Kidney epithelial cell (primary cell): Measurements from ENCODE around the gene CDH13. TPM values are rescaled to one million over a fixed set of nuclear protein-coding genes. Genes with fewer than 3 reads are reported as not detected.
A peak's percentile ranks its signal among the peaks of the same experiment; 100 is the strongest.

Experiments
- DNase-seq: peaks from one replicate; pipeline ENCODE4 v3.0.0-alpha.2; 2010; ENCODE audit warnings: low read depth
- H3K27me3 ChIP-seq: 2 replicates; pipeline ENCODE4 v1.6.0; 2011; ENCODE audit warnings: low read length; ENCODE audit not compliant: control insufficient read depth, insufficient read depth
- H3K36me3 ChIP-seq: 2 replicates; pipeline ENCODE4 v1.5.1; 2011; ENCODE audit warnings: low read length; ENCODE audit not compliant: control insufficient read depth, insufficient read depth
- H3K4me3 ChIP-seq: 2 replicates; pipeline ENCODE4 v1.5.1; 2011; ENCODE audit warnings: low read depth, mild to moderate bottlenecking, control low read depth, low read length
- total RNA-seq: library from RNA; depleted of rRNA; stranded (reverse); fragments of >200 nt; gene quantifications from 2 replicates; pipeline ENCODE4 v1.2.3, GENCODE V29; 2015
- TF ChIP-seq, protein P1 (sequence below): IDR thresholded peaks from 2 replicates; pipeline ENCODE4 v1.5.1; 2011; ENCODE audit warnings: mild to moderate bottlenecking, moderate library complexity, low read length, control low read depth, inconsistent platforms; ENCODE audit not compliant: insufficient read depth, poor library complexity, severe bottlenecking

CDH13 gene
- total RNA-seq, 1 donor from 2014 or later = 32.8 TPM

DNA sequence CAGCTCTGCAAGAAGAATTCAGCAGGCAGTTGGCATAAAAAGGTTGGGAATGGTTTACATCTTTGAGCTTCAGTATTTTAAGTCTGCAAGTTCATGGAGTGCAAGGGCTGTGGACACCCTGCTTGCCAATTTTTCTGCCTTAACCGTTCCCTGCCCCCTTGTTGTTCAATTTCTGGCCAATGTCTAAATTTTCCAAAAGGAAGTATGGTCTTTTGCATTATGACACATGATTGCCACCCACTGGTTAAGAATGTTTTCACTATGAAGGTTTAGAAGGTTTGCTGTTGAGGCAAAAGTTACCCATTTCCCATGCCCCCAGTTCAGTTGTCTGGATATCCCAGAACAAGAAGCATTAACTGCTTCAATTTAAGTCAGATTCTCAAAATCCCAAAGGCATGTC, 441.9 kb downstream of the CDH13 start:
- Histone ChIP-seq H3K27me3 (no peaks in the 10 kb centered on the region), H3K36me3 (no peaks in the 10 kb centered on the region), H3K4me3 (no peak overlapping the region)
- TF ChIP-seq, protein P1, sequence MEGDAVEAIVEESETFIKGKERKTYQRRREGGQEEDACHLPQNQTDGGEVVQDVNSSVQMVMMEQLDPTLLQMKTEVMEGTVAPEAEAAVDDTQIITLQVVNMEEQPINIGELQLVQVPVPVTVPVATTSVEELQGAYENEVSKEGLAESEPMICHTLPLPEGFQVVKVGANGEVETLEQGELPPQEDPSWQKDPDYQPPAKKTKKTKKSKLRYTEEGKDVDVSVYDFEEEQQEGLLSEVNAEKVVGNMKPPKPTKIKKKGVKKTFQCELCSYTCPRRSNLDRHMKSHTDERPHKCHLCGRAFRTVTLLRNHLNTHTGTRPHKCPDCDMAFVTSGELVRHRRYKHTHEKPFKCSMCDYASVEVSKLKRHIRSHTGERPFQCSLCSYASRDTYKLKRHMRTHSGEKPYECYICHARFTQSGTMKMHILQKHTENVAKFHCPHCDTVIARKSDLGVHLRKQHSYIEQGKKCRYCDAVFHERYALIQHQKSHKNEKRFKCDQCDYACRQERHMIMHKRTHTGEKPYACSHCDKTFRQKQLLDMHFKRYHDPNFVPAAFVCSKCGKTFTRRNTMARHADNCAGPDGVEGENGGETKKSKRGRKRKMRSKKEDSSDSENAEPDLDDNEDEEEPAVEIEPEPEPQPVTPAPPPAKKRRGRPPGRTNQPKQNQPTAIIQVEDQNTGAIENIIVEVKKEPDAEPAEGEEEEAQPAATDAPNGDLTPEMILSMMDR = peak; percentile 19
- DNase-seq = no peak

DNA sequence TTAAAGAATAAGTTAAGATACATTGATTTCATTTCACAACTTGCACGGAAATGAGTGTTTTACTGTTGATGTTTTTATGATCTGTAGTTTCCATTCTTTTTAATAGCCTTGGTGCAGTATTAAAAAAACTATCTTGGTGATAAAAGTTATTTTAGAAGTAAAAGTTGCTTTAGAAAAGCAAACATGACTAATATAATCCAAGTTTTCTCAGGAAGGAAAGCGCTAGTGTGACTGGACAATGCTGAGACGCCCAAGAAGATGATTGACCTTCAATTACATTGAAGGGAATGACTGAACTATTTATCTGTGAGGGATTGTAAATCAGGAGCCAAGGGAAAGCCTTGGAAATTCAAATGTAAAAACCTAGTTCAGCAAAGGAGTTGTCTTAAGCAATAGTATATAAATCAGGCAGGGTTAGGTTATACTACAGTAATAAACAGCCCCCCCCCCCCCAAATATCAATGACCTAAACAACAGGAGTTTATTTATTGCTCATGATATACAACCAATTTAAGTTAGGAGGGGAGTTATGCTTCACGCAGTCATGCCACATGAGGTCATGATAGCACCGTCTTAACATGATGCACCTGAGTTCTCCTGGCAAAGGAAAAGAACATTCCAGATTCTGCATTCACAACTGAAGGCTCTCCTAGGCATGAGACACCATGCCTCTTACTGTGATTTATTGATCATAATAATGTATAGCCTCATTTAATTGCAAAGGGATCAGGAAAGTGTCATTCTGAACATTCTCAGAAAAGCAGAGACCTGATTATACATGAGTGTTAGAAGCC, 443.8 kb downstream of the CDH13 start:
- Histone ChIP-seq H3K4me3 (no peak overlapping the region), H3K36me3 (no peaks in the 10 kb centered on the region), H3K27me3 (no peaks in the 10 kb centered on the region)
- DNase-seq = no peak
- TF ChIP-seq, protein P1 = no peak

DNA sequence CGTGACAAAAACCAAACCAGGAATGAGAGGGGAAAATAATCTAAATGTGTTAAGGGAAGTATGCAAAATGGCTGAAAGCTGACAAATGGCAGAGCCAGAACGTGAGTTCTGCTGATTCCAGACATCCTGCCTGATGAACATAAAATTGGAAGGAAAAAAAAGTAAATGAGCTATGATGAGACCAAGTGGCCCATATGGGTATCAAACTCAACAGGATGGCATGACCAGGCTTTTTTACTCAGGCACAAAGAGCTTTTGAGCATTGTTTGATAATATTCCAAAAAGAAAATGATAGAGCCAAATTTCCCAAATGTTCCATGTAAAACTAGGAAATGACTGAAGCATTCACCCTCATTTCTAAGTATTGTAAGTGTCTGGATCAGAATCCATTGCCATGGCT, 449.2 kb downstream of the CDH13 start:
- H3K27me3 ChIP-seq = no peaks in the 10 kb centered on the region

DNA sequence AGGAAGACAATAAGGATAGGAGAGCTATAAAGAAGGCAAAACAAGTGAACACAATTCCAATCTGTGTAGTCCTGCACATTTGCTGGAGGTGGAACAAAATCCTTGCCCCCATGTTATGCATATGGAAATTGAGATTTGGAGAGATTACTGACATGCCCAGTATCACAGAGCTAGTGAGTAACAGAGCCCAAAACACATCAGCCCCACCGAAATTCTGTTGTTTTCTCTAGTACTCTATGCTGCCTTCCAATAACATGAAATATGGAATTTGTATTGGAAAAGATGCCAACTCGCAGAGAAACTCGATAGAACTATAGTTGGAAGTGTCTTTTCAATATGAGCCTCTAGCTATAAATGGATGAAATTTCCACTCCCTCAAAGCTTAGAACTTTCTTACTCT, 456.6 kb downstream of the CDH13 start:
- TF ChIP-seq, protein P1 = no peak

More for the DNA sequence above, 449.2 kb downstream of the CDH13 start:
- TF ChIP-seq, protein P1 = no peak
- DNase-seq = no peak
- no peaks in the 10 kb centered on the region for H3K36me3 ChIP-seq
- H3K4me3 ChIP-seq = no peak overlapping the region

DNA sequence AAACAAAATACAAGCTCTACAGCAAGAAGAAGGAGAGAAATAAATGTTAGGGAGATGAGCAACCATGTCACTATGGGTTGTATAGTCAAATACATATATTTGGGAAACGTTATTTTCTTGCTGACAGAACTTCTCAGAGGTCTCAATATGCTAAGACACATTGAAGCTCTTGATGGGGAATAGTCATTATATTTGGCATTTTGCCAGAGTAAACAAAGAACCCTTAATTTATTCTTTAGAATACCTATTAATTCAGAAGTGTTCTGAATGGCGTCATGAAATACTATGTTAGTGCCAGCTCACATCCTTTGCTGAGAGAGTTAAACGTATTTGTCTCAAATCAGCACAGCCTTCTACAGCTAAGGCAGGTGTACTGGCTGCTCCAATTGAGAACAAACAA, 458.9 kb downstream of the CDH13 start:
- no peak for DNase-seq
- TF ChIP-seq, protein P1 = no peak
- Histone ChIP-seq H3K36me3 (no peaks in the 10 kb centered on the region), H3K27me3 (no peaks in the 10 kb centered on the region), H3K4me3 (no peak overlapping the region)

More for the DNA sequence above, 456.6 kb downstream of the CDH13 start:
- DNase-seq = no peak
- no peaks in the 10 kb centered on the region for H3K36me3 ChIP-seq
- no peaks in the 10 kb centered on the region for H3K27me3 ChIP-seq
- H3K4me3 ChIP-seq = no peak overlapping the region
